PFSK-1 (cell line): ENCODE data around the gene CELF4.

ENCODE experiments used
- FOXP2 ChIP-seq: optimal IDR thresholded peaks from 2 replicates; pipeline ENCODE3; 2011; ENCODE audit warnings: borderline replicate concordance, control low read depth, inconsistent platforms; ENCODE audit not compliant: insufficient read depth; ENCODE audit errors: extremely low read length, extremely low read depth
- POLR2AphosphoS5 ChIP-seq: IDR thresholded peaks from 2 replicates; pipeline ENCODE4 v1.6.1; 2012; ENCODE audit warnings: low read depth, mild to moderate bottlenecking, control low read depth, low read length, moderate library complexity
- REST ChIP-seq, 2 experiments: IDR thresholded peaks; 2 replicates each; pipeline versions ENCODE4 v1.6.1 to v1.8.0; 2011 to 2012; ENCODE audit warnings: low read depth in 2 of 2, low read length in 2 of 2, control low read depth in 1 of 2, inconsistent platforms in 1 of 2, mild to moderate bottlenecking in 1 of 2, moderate library complexity in 1 of 2; ENCODE audit not compliant: insufficient read depth in 1 of 2
- SIN3A ChIP-seq: IDR thresholded peaks from 2 replicates; pipeline ENCODE4 v1.6.1; 2012; ENCODE audit warnings: mild to moderate bottlenecking, low read length, moderate library complexity, borderline replicate concordance; ENCODE audit not compliant: insufficient read depth
- TAF1 ChIP-seq: IDR thresholded peaks from 2 replicates; pipeline ENCODE4 v1.6.1; 2012; ENCODE audit warnings: low read length, control low read depth, borderline replicate concordance; ENCODE audit not compliant: insufficient read depth

Gene CELF4

DNA sequence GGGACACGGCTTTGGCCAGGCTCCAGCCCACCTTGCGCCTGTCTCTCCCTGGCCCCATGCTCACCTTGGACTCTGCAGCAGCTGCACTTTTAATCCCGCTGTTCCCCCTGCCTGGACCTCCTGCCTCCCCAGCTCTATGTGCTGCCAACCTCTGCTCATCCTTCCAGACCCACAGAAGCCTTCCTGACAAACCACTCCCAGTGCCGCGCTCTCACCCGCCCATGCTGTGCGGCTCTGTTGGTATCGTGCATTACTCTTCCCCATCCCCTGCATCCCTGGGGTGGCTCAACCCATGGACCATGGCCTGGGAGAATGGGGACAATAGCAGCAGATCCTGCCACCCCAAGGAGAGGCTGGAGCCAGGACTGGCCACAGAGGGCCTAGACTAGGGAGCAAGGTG is 303.6 kb downstream of the CELF4 start:
- no peak for TF ChIP-seq SIN3A

- TF ChIP-seq FOXP2 (no peak), REST (IDR thresholded peaks at IDR 0.05; ENCODE audit: insufficient read depth in 1 of 2, low read depth in 2 of 2, low read length in 2 of 2) (no peak), POLR2AphosphoS5 (no peak), SIN3A (no peak), TAF1 (no peak)
Observed at GRCh38 chr18:37261246-37261840, 304.3 kb downstream of the CELF4 start.

DNA sequence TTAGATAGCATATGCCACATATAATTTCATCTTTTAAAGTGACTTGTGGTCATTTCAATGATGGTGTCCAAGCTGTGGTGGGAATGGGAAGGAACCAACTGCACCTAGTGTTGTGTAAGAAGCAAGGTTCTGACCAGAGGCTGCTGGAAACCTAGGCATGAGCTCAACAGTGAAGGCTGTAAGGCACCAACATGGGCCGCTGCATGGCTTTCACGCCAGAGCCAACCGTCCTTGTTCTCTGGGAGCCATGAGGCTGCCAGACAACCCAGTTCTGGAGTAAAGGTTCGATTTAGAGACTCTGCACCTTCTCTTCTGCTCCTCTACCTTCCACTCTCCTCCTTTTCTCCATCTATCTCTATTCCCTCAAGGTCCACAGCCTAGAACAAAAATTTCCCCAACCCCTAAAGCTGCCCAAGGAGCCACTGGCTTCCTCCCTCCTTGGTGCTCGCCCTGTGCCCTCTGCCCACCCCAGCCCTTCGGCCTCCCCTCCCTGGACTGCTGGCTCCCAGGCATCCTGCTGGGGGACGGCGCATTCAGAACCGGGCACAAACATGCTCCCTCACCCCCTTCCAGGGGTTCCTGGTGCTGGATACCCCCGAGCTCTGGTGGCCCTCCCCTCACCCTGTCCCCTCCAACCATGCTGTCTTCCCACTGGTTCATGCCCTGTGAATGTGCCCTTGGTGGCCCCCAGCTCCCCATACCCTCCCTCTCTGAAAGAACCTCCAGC is 305.1 kb downstream of the CELF4 start:
- no peak for TF ChIP-seq TAF1
- TF ChIP-seq SIN3A: no peak
- TF ChIP-seq FOXP2: no peak
- no peak for TF ChIP-seq POLR2AphosphoS5
- TF ChIP-seq REST (IDR thresholded peaks at IDR 0.05; ENCODE audit: insufficient read depth in 1 of 2, low read depth in 2 of 2, low read length in 2 of 2): no peak

GRCh38 chr18:37259711-37260110 is 305.9 kb downstream of the CELF4 start:
- no peak for TF ChIP-seq TAF1
- no peak for TF ChIP-seq REST (IDR thresholded peaks at IDR 0.05; ENCODE audit: insufficient read depth in 1 of 2, low read depth in 2 of 2, low read length in 2 of 2)
- no peak for TF ChIP-seq POLR2AphosphoS5
- no peak for TF ChIP-seq FOXP2
- TF ChIP-seq SIN3A: no peak

GRCh38 chr18:37258819-37259218 is 306.8 kb downstream of the CELF4 start:
- TF ChIP-seq FOXP2: no peak
- TF ChIP-seq REST (IDR thresholded peaks at IDR 0.05; ENCODE audit: insufficient read depth in 1 of 2, low read depth in 2 of 2, low read length in 2 of 2): no peak
- TF ChIP-seq SIN3A: no peak
- no peak for TF ChIP-seq POLR2AphosphoS5
- TF ChIP-seq TAF1: no peak
